K562 (cell line): ENCODE results near the gene MOCS3. TPM values are rescaled to one million over a fixed set of nuclear protein-coding genes. Genes with fewer than 3 reads are reported as not detected.

Source experiments
- ATF2 ChIP-seq: sonication (generic); formaldehyde crosslinking; IDR thresholded peaks from 2 replicates; pipeline ENCODE4 v1.8.1; 2022; ENCODE audit warnings: missing genetic modification reagents
- CHD7 ChIP-seq: fragments of 200-600 bp; sonication (generic); IDR thresholded peaks from one replicate; pipeline ENCODE4 v1.6.1; 2012; ENCODE audit warnings: mild to moderate bottlenecking, low read depth, low read length, inconsistent platforms
- FOXP4 ChIP-seq: sonication (generic); formaldehyde crosslinking; IDR thresholded peaks from 2 replicates; pipeline ENCODE4 v1.8.0; 2022; ENCODE audit warnings: mild to moderate bottlenecking, missing genetic modification reagents, borderline replicate concordance
- JUND ChIP-seq, 2 experiments: IDR thresholded peaks; 2 replicates in 1 of 2; 3 replicates in 1 of 2; pipeline ENCODE4 v1.6.1; 2011; ENCODE audit warnings: borderline replicate concordance in 2 of 2, low read depth in 2 of 2, low read length in 2 of 2, improper control_type of control experiment in 1 of 2, missing biosample characterization in 1 of 2, missing genetic modification characterization in 1 of 2, missing genetic modification reagents in 1 of 2
- MAFF ChIP-seq: IDR thresholded peaks from 2 replicates; pipeline ENCODE4 v1.6.1; 2012; ENCODE audit warnings: low read length, improper control_type of control experiment
- TOE1 ChIP-seq, 2 experiments: fragments of 450-650 bp in 1 of 2; sonication (generic) in 1 of 2; formaldehyde crosslinking in 1 of 2; IDR thresholded peaks; 2 replicates each; pipeline versions ENCODE4 v1.7.1 to v1.8.0; 2016 to 2022; ENCODE audit warnings: borderline replicate concordance in 2 of 2, mild to moderate bottlenecking in 2 of 2, antibody characterized with exemption in 1 of 2, inconsistent platforms in 1 of 2, low read depth in 1 of 2, missing genetic modification reagents in 1 of 2, moderate library complexity in 1 of 2
- ZNF511 ChIP-seq: sonication (generic); formaldehyde crosslinking; IDR thresholded peaks from 2 replicates; pipeline ENCODE4 v1.8.0; 2022; ENCODE audit warnings: mild to moderate bottlenecking, missing genetic modification reagents
- ZNF644 ChIP-seq: fragments of 200-800 bp; sonication (Bioruptor generic); IDR thresholded peaks from 2 replicates; pipeline ENCODE4 v1.6.1; 2016; ENCODE audit warnings: low read depth, missing genetic modification characterization, missing compliant biosample characterization
- polyA plus RNA-seq, 8 experiments: library from polyadenylated mRNA; depleted of rRNA in 4 of 8; stranded (reverse) in 5 of 8; unstranded in 3 of 8; fragments of >200 nt; fragmentation: Nextera tagmentation in 2 of 8; fragmentation: Illumina TruSeq in 1 of 8; extraction: Ambion mirVana in 2 of 8; extraction: Trizol in 1 of 8; gene quantifications; 2 replicates each; pipeline versions ENCODE4 v1.2.1 to v1.2.3, GENCODE V29; 2011 to 2014; ENCODE audit warnings: inconsistent platforms in 1 of 8, missing spikeins in 1 of 8
- total RNA-seq, 7 experiments: library from RNA; depleted of rRNA in 6 of 7; stranded (reverse); fragments of >200 nt in 6 of 7; fragmentation: Illumina TruSeq in 2 of 7; extraction: Trizol in 2 of 7; gene quantifications; 2 replicates each; pipeline versions ENCODE4 v1.2.1 to v1.2.3, GENCODE V29; 2011 to 2021; ENCODE audit warnings: low replicate concordance in 1 of 7

Gene MOCS3
- total and polyA plus RNA-seq, 9 of the 15 experiments (the other 6 are each of a cell fraction or from before 2014, with no cell fraction given), result 0.70 to 6.2 (median 2.9) TPM

- TF ChIP-seq JUND (IDR thresholded peaks at IDR 0.05; ENCODE audit: borderline replicate concordance, low read depth, low read length) (no peak), JUND (tag; IDR thresholded peaks at IDR 0.05; ENCODE audit: borderline replicate concordance, low read depth, low read length) (peak; percentile 67; the same call in 2 of the 3 replicates), TOE1 (IDR thresholded peaks at IDR 0.05; ENCODE audit: borderline replicate concordance) (0 out of 2 replicates have a peak, but pooled peaks have one; percentile 24), TOE1 (CRISPR knock-in tag; IDR thresholded peaks at IDR 0.05; ENCODE audit: borderline replicate concordance, low read depth) (no peak), ZNF644 (tag) (no peak), ATF2 (CRISPR knock-in tag) (no peak), ZNF511 (CRISPR knock-in tag) (peak; percentile 83), CHD7 (no peak), MAFF (no peak), FOXP4 (CRISPR knock-in tag) (peak; percentile 85; the same call in 1 of the 2 replicates)
Observed at GRCh38 chr20:50957798-50958614, 612 bp upstream of the MOCS3 start, which contains the start of gene DPM1 (continued).
